ENCODE measurements around the gene NKX2-2.

The NKX2-2 gene

GRCh38 chr20:21513881-21514540 is at the start of gene NKX2-2:
Gene NKX2-2, minus strand, starts transcription at chr20:21514064. Its CDS starts 395 bp downstream, at chr20:21513669.
- DNase-seq (ENCODE audit: low read depth in 3 of 3): no peak

- no peak for DNase-seq (ENCODE audit: low read depth in 3 of 3)
Observed at GRCh38 chr20:21562656-21563055, 48.8 kb upstream of the NKX2-2 start.

- DNase-seq (ENCODE audit: low read depth in 3 of 3): peak in 1 of 3 donors; percentile 24
Observed at GRCh38 chr20:21559305-21559704, 45.4 kb upstream of the NKX2-2 start.

GRCh38 chr20:21557241-21558020 is 43.6 kb upstream of the NKX2-2 start:
- DNase-seq (ENCODE audit: low read depth in 3 of 3): no peak

- DNase-seq (ENCODE audit: low read depth in 3 of 3): no peak
Observed at GRCh38 chr20:21556398-21556797, 42.5 kb upstream of the NKX2-2 start.

GRCh38 chr20:21555470-21556120 is 41.7 kb upstream of the NKX2-2 start:
- no peak for DNase-seq (ENCODE audit: low read depth in 3 of 3)

GRCh38 chr20:21554985-21555384 is 41.1 kb upstream of the NKX2-2 start:
- no peak for DNase-seq (ENCODE audit: low read depth in 3 of 3)

- DNase-seq (ENCODE audit: low read depth in 3 of 3): no peak
Observed at GRCh38 chr20:21554376-21554890, 40.6 kb upstream of the NKX2-2 start.

- DNase-seq (ENCODE audit: low read depth in 3 of 3): no peak
Observed at GRCh38 chr20:21550587-21550986, 36.7 kb upstream of the NKX2-2 start.

GRCh38 chr20:21548390-21549035 is 34.6 kb upstream of the NKX2-2 start:
- peak in 1 of 3 donors; percentile 50 for DNase-seq (ENCODE audit: low read depth in 3 of 3)

GRCh38 chr20:21546355-21546754 is 32.5 kb upstream of the NKX2-2 start:
- no peak for DNase-seq (ENCODE audit: low read depth in 3 of 3)

GRCh38 chr20:21539512-21539911 is 25.6 kb upstream of the NKX2-2 start:
- DNase-seq (ENCODE audit: low read depth in 3 of 3): no peak

GRCh38 chr20:21534886-21535285 is 21.0 kb upstream of the NKX2-2 start:
- no peak for DNase-seq (ENCODE audit: low read depth in 3 of 3)

GRCh38 chr20:21534453-21534852 is 20.6 kb upstream of the NKX2-2 start:
- DNase-seq (ENCODE audit: low read depth in 3 of 3): no peak

- no peak for DNase-seq (ENCODE audit: low read depth in 3 of 3)
Observed at GRCh38 chr20:21529863-21530262, 16.0 kb upstream of the NKX2-2 start.

- DNase-seq (ENCODE audit: low read depth in 3 of 3): no peak
Observed at GRCh38 chr20:21528870-21529269, 15.0 kb upstream of the NKX2-2 start.

GRCh38 chr20:21527908-21528307 is 14.0 kb upstream of the NKX2-2 start:
- no peak for DNase-seq (ENCODE audit: low read depth in 3 of 3)

- DNase-seq (ENCODE audit: low read depth in 3 of 3): no peak
Observed at GRCh38 chr20:21526776-21527175, 12.9 kb upstream of the NKX2-2 start.

GRCh38 chr20:21523895-21524294 is 10.0 kb upstream of the NKX2-2 start:
- DNase-seq (ENCODE audit: low read depth in 3 of 3): no peak

GRCh38 chr20:21523281-21523868 is 9.5 kb upstream of the NKX2-2 start:
- no peak for DNase-seq (ENCODE audit: low read depth in 3 of 3)

- no peak for DNase-seq (ENCODE audit: low read depth in 3 of 3)
Observed at GRCh38 chr20:21522481-21523280, 8.8 kb upstream of the NKX2-2 start.
